GM19463 (cell line): Measurements from ENCODE around the gene RHD.
"Not testable (repeated sequence)": the region's sequence is repeated elsewhere in the genome, so short reads cannot be mapped to it uniquely, and the experiment has no call there.

Source experiments
- ATAC-seq: cut with Tn5 transposase; IDR thresholded peaks from one replicate; pipeline ENCODE4 v1.9.1; 2021; ENCODE audit warnings: mild to moderate bottlenecking, moderate library complexity; ENCODE audit not compliant: unreplicated experiment

Gene RHD

GRCh38 chr1:25302330-25302729 is 30.0 kb downstream of the RHD start:
- ATAC-seq, result not testable (repeated sequence)

- ATAC-seq, result not testable (repeated sequence)
These were observed 32.6 kb downstream of the RHD start for GRCh38 chr1:25304936-25305335.

GRCh38 chr1:25308168-25308567 is 35.9 kb downstream of the RHD start:
- not testable (repeated sequence) for ATAC-seq

- not testable (repeated sequence) for ATAC-seq
These were observed 36.8 kb downstream of the RHD start for GRCh38 chr1:25309085-25309484.

- ATAC-seq, result not testable (repeated sequence)
These were observed 37.2 kb downstream of the RHD start for GRCh38 chr1:25309486-25309885.

GRCh38 chr1:25312806-25313470 is 40.6 kb downstream of the RHD start:
- not testable (repeated sequence) for ATAC-seq

- ATAC-seq, result not testable (repeated sequence)
These were observed 48.1 kb downstream of the RHD start for GRCh38 chr1:25320314-25320938.

- not testable (repeated sequence) for ATAC-seq
These were observed 49.8 kb downstream of the RHD start for GRCh38 chr1:25322127-25322526.

- not testable (repeated sequence) for ATAC-seq
These were observed 52.1 kb downstream of the RHD start for GRCh38 chr1:25324407-25324806.

GRCh38 chr1:25327864-25328790 is 55.8 kb downstream of the RHD start:
- not testable (repeated sequence) for ATAC-seq

- ATAC-seq, result not testable (repeated sequence)
These were observed 56.5 kb downstream of the RHD start for GRCh38 chr1:25328791-25329185.

GRCh38 chr1:25329336-25329735 is 57.0 kb downstream of the RHD start:
- ATAC-seq, result not testable (repeated sequence)

GRCh38 chr1:25329950-25330349 is 57.6 kb downstream of the RHD start:
- not testable (repeated sequence) for ATAC-seq

GRCh38 chr1:25336922-25337354 is 64.6 kb downstream of the RHD start:
- ATAC-seq, result not testable (repeated sequence)

GRCh38 chr1:25337483-25338187 is 65.3 kb downstream of the RHD start:
- ATAC-seq, result peak; percentile 33

GRCh38 chr1:25338188-25338981 is 66.1 kb downstream of the RHD start, which contains the start of gene TMEM50A:
TSS of gene TMEM50A (plus strand) at chr1:25338334. CDS start at chr1:25340487, 2,153 bp downstream.
- ATAC-seq, result peak; percentile 63

GRCh38 chr1:25338986-25339385 is 66.7 kb downstream of the RHD start:
- ATAC-seq, result no peak

- no peak for ATAC-seq
These were observed 69.4 kb downstream of the RHD start for GRCh38 chr1:25341746-25342145.

- ATAC-seq, result no peak
These were observed 70.5 kb downstream of the RHD start for GRCh38 chr1:25342846-25343245.

- no peak for ATAC-seq
These were observed 71.6 kb downstream of the RHD start for GRCh38 chr1:25343872-25344271.
